Type B pancreatic cell (in vitro differentiated cells): ENCODE data around the gene HCST. TPM values are rescaled to one million over a fixed set of nuclear protein-coding genes. Genes with fewer than 3 reads are reported as not detected.

Experiments
- DNase-seq: peaks from one replicate; pipeline ENCODE4 v3.0.0; 2021; ENCODE audit warnings: mixed read lengths; ENCODE audit not compliant: unreplicated experiment; ENCODE audit errors: extremely low spot score
- H3K27ac Mint-ChIP-seq: 2 replicates; pipeline ENCODE4 v1.8.0; 2021; ENCODE audit warnings: mild to moderate bottlenecking, mixed read lengths
- H3K27me3 Mint-ChIP-seq: 2 replicates; pipeline ENCODE4 v1.8.0; 2021; ENCODE audit warnings: mixed read lengths
- H3K36me3 Mint-ChIP-seq: 2 replicates; pipeline ENCODE4 v1.8.0; 2021; ENCODE audit warnings: mixed read lengths
- H3K4me1 Mint-ChIP-seq: one replicate; pipeline ENCODE4 v1.8.0; 2021; ENCODE audit warnings: mixed read lengths; ENCODE audit not compliant: unreplicated experiment
- H3K4me3 Mint-ChIP-seq: 2 replicates; pipeline ENCODE4 v1.8.0; 2021; ENCODE audit warnings: mild to moderate bottlenecking, mixed read lengths
- H3K9me3 Mint-ChIP-seq: 2 replicates; pipeline ENCODE4 v1.8.0; 2021; ENCODE audit warnings: mixed read lengths
- total RNA-seq: library from RNA; stranded (reverse); gene quantifications from 2 replicates; pipeline ENCODE4 v1.2.1, GENCODE V29; 2021; ENCODE audit warnings: low replicate concordance
- TF ChIP-seq, protein P1 (sequence below): fragments of 200-600 bp; sonication (generic); conservative IDR thresholded peaks from 2 replicates; pipeline ENCODE4 v1.5.0; 2021; ENCODE audit warnings: antibody characterized with exemption, mild to moderate bottlenecking

The HCST gene
- total RNA-seq, 1 donor from 2014 or later = 1.3 TPM

GRCh38 chr19:35860436-35860817, 41.9 kb upstream of the HCST start:
- H3K27ac Mint-ChIP-seq = no peak overlapping the region
- peaks cover 10% of the 10 kb centered on the region for H3K4me1 Mint-ChIP-seq
- H3K36me3 Mint-ChIP-seq = no peaks in the 10 kb centered on the region
- peaks cover 62% of the 10 kb centered on the region for H3K27me3 Mint-ChIP-seq
- DNase-seq = no peak
- no peaks in the 10 kb centered on the region for H3K9me3 Mint-ChIP-seq
- TF ChIP-seq, protein P1, sequence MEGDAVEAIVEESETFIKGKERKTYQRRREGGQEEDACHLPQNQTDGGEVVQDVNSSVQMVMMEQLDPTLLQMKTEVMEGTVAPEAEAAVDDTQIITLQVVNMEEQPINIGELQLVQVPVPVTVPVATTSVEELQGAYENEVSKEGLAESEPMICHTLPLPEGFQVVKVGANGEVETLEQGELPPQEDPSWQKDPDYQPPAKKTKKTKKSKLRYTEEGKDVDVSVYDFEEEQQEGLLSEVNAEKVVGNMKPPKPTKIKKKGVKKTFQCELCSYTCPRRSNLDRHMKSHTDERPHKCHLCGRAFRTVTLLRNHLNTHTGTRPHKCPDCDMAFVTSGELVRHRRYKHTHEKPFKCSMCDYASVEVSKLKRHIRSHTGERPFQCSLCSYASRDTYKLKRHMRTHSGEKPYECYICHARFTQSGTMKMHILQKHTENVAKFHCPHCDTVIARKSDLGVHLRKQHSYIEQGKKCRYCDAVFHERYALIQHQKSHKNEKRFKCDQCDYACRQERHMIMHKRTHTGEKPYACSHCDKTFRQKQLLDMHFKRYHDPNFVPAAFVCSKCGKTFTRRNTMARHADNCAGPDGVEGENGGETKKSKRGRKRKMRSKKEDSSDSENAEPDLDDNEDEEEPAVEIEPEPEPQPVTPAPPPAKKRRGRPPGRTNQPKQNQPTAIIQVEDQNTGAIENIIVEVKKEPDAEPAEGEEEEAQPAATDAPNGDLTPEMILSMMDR = no peak
- H3K4me3 Mint-ChIP-seq = peak overlapping the region; percentile 81

GRCh38 chr19:35860818-35861639, 41.3 kb upstream of the HCST start:
- TF ChIP-seq, protein P1 = no peak
- no peak for DNase-seq
- Mint-ChIP-seq H3K9me3 (no peaks in the 10 kb centered on the region), H3K4me3 (peak overlapping the region; percentile 81), H3K27me3 (peaks cover 64% of the 10 kb centered on the region), H3K4me1 (peaks cover 6% of the 10 kb centered on the region), H3K36me3 (no peaks in the 10 kb centered on the region), H3K27ac (no peak overlapping the region)

DNA sequence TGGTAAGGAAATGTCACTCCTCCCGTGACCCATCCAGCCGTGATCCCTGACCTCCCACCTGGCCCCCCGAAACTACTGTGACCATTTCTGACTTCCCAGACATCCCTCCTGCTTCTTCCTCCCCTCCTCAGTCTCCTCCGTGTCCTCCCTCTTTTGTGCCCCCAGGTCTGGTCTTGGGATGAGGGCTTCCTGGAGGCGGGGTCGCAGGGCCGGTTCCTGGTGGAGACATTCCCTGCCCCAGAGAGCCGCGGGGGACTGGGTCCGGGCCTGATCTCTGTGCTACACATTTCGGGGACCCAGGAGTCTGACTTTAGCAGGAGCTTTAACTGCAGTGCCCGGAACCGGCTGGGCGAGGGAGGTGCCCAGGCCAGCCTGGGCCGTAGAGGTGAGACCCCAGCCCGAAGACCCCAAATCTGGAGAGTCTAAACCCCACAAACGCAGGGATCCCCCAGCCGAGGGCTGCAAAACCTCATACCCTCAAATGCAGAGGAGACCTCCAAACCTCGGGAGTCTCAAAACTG, 40.6 kb upstream of the HCST start:
- Mint-ChIP-seq H3K27ac (no peak overlapping the region), H3K4me3 (peak overlapping the region; percentile 81), H3K27me3 (peaks cover 67% of the 10 kb centered on the region), H3K36me3 (no peaks in the 10 kb centered on the region), H3K4me1 (peaks cover 6% of the 10 kb centered on the region), H3K9me3 (no peaks in the 10 kb centered on the region)
- DNase-seq = no peak
- TF ChIP-seq, protein P1 = no peak

GRCh38 chr19:35862528-35862927, 39.8 kb upstream of the HCST start:
- Mint-ChIP-seq H3K4me3 (no peak overlapping the region), H3K9me3 (no peaks in the 10 kb centered on the region), H3K27ac (no peak overlapping the region), H3K36me3 (no peaks in the 10 kb centered on the region), H3K4me1 (peaks cover 6% of the 10 kb centered on the region), H3K27me3 (peaks cover 63% of the 10 kb centered on the region)
- DNase-seq = no peak
- TF ChIP-seq, protein P1 = no peak

- H3K4me1 Mint-ChIP-seq = peaks cover 11% of the 10 kb centered on the region
- no peak overlapping the region for H3K27ac Mint-ChIP-seq
- no peaks in the 10 kb centered on the region for H3K9me3 Mint-ChIP-seq
- DNase-seq = no peak
- H3K36me3 Mint-ChIP-seq = no peaks in the 10 kb centered on the region
- no peak overlapping the region for H3K4me3 Mint-ChIP-seq
- H3K27me3 Mint-ChIP-seq = peaks cover 61% of the 10 kb centered on the region
- TF ChIP-seq, protein P1 = no peak
Observed at GRCh38 chr19:35863018-35863417, 39.3 kb upstream of the HCST start.
